Suprapubic skin (tissue), 4 donors: ENCODE results near the gene RAB40C.

Experiments
- CTCF ChIP-seq, 2 donors: fragments of 200-600 bp in 1 of 2; fragments of 450-650 bp in 1 of 2; sonication (generic) in 1 of 2; IDR thresholded peaks; one replicate each; pipeline ENCODE4 v1.5.1; 2016 to 2019; ENCODE audit warnings: antibody characterized with exemption in 2 of 2, mild to moderate bottlenecking in 1 of 2, moderate library complexity in 1 of 2
- POLR2A ChIP-seq, 2 donors: fragments of 450-650 bp; IDR thresholded peaks; one replicate each; pipeline ENCODE4 v1.6.1; 2017; ENCODE audit warnings: antibody characterized with exemption in 2 of 2, mild to moderate bottlenecking in 2 of 2, moderate library complexity in 2 of 2
- POLR2AphosphoS5 ChIP-seq, 3 donors: sonication (generic); formaldehyde crosslinking; IDR thresholded peaks; one replicate each; pipeline ENCODE4 v1.6.1; 2017; ENCODE audit warnings: antibody characterized with exemption in 3 of 3

DNA sequence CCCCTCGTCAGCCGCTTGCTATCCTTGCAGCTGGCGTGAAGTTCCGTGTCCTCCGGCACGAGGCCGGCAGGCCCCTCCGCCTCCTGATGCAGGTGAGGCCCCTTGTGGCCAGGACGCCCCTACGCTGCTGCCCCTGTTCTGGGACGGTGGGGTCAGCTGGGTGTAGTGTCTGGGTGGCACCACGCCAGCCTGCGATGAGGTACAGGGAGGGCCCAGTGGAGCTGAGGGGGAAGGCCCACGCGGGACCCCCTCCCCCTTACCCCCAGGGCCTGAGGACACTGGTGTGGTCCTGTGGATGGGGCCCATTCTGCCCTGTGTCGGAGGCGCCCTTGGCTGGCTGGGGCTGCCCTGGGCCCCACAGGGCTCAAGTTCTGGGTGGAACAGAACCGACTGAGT is 7.7 kb upstream of the RAB40C start:
- TF ChIP-seq CTCF (IDR thresholded peaks at IDR 0.05) (no peak), POLR2AphosphoS5 (IDR thresholded peaks at IDR 0.05) (no peak), POLR2A (IDR thresholded peaks at IDR 0.05) (no peak)
